ENCODE measurements around the gene ABI3BP.

ABI3BP gene

DNA sequence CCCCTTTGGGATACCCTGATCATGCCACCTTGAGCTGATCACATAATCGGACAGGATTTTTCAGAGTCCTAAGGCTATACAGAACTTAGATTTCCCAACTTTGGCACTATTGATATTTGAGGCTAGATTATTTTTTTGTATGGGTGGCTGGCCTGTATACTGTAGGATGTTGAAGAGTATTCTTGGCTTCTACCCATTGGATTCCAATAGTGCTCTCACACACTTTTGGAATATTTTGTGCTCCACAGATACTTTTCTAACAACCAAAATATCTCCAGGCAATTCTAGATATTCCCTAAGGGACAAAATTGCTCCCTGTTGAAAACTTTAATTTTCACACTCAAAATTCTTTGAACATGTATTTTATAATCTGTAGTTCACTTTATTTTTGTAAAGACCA lies 125.1 kb downstream of the ABI3BP start:
- no peak for ATAC-seq (replicated peaks; ENCODE audit: extremely low read depth, poor library complexity, severe bottlenecking)
- no peak overlapping the region for H3K27ac Mint-ChIP-seq (ENCODE audit: low read depth)
- DNase-seq (ENCODE audit: low spot score in 2 of 2) = no peak
- no peaks in the 10 kb centered on the region for H3K9me3 Mint-ChIP-seq
- H3K4me3 Mint-ChIP-seq = no peak overlapping the region
- peaks cover 25% of the 10 kb centered on the region for H3K27me3 Mint-ChIP-seq
- H3K36me3 Mint-ChIP-seq (ENCODE audit: insufficient read depth) = no peaks in the 10 kb centered on the region
- no peaks in the 10 kb centered on the region for H3K4me1 Mint-ChIP-seq

DNA sequence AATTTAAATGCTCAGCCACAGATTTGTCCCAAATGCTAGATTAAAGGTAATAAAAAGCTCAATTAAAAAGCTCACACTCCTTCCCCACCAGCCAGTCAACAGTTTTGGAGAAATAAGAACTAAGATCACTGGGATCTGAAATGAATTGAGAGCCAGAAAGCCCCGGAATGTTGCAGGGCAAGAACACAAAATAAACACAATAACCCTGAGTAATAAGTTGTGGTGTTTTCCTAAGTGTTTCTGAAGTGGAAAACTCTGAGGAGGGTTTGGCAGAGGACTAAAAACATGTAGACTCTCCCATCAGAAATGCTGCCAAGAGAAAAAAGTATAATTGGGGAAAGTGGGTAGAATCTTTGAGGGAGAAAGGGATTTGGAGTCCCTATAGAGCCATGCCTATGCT lies 127.8 kb downstream of the ABI3BP start:
- no peak overlapping the region for H3K27ac Mint-ChIP-seq (ENCODE audit: low read depth)
- H3K27me3 Mint-ChIP-seq = peaks cover 20% of the 10 kb centered on the region
- DNase-seq (ENCODE audit: low spot score in 2 of 2) (no peak), ATAC-seq (replicated peaks; ENCODE audit: extremely low read depth, poor library complexity, severe bottlenecking) (no peak)
- H3K9me3 Mint-ChIP-seq = no peaks in the 10 kb centered on the region
- H3K4me1 Mint-ChIP-seq = no peaks in the 10 kb centered on the region
- no peak overlapping the region for H3K4me3 Mint-ChIP-seq
- H3K36me3 Mint-ChIP-seq (ENCODE audit: insufficient read depth) = no peaks in the 10 kb centered on the region

DNA sequence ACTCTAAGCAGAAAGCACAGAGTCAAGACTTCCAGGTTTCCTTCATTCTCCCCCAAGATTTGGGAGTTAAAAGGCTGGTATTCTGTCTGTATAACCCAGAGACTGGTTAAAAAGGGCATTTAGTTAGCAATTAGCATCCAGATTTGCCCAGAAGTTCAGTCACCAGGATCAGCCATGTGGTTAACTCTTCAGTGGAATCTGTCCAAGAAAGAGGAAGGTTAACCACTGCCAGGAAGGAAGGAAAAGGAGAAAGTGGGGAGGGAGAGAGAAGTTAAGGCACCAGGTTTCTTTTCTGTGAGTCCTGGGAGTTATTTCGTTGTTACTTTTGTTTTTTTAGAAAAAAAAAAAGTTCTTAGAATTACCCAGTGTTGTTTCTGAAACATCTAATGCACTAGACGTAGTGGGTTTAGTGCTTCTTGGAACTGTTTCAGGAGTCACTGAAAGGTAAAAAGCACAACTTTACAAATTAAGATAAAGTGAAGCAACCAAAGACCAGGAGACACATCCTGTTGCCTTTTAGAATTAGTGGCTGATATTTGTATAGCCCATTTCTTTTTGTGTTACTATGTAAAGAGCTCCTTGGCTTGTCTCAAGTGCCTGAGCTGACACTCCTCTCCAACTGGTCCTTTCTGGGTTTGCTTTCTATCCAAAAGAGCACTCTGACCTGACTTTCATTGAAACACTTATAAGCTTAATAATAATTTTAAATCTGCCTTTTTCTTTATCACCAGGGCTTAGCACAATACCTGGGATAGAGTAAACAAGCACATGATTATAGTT lies 128.6 kb downstream of the ABI3BP start:
- Mint-ChIP-seq H3K27me3 (peaks cover 12% of the 10 kb centered on the region), H3K27ac (ENCODE audit: low read depth) (no peak overlapping the region), H3K9me3 (no peaks in the 10 kb centered on the region), H3K36me3 (ENCODE audit: insufficient read depth) (no peaks in the 10 kb centered on the region), H3K4me1 (no peaks in the 10 kb centered on the region), H3K4me3 (no peak overlapping the region)
- DNase-seq (ENCODE audit: low spot score in 2 of 2) (no peak), ATAC-seq (replicated peaks; ENCODE audit: extremely low read depth, poor library complexity, severe bottlenecking) (no peak)

DNA sequence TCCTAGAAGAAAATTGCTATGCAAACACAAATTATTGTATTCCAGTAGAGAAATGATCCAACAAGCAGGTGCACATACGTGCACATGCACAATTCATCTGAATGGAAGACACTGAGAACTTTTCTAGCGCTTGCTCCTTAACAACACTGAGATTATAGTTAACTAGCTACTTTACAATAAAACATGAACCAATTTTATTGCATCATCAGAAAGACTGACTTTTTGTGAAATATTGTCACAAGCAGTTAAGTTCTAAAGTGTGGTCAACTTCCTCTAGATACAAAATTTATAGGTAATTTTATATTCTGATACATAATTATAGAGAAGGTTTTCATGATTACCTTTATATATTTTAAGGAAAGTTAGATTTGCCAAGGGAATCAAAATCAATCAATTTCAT lies 135.4 kb downstream of the ABI3BP start:
- Mint-ChIP-seq H3K4me1 (no peaks in the 10 kb centered on the region), H3K27ac (ENCODE audit: low read depth) (no peak overlapping the region), H3K27me3 (peaks cover 30% of the 10 kb centered on the region), H3K36me3 (ENCODE audit: insufficient read depth) (no peaks in the 10 kb centered on the region), H3K4me3 (no peak overlapping the region), H3K9me3 (no peaks in the 10 kb centered on the region)
- DNase-seq (ENCODE audit: low spot score in 2 of 2) (no peak), ATAC-seq (replicated peaks; ENCODE audit: extremely low read depth, poor library complexity, severe bottlenecking) (no peak)

DNA sequence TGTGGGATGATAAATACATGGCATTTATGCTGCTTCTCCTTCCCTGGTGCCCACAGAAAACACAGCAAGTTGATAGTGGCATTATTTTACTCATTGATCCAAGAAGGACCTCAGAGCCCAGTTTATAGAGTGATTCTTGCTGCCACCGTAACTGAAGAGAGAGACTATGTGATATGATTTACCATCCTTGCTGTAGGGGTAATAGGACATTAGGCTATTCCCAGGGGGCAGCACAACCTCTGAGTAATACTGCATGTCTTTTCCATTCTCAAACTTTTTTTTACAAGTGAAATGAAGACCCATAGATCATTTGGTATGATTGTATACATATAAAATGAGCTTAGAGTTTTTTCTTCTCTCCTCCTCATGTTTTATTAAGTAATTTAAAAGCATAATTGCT lies 136.4 kb downstream of the ABI3BP start:
- H3K9me3 Mint-ChIP-seq = no peaks in the 10 kb centered on the region

GRCh38 chr3:100852840-100853239 lies 140.4 kb downstream of the ABI3BP start:
- no peak overlapping the region for H3K27ac Mint-ChIP-seq (ENCODE audit: low read depth)
- ATAC-seq (replicated peaks; ENCODE audit: extremely low read depth, poor library complexity, severe bottlenecking) = no peak
- no peak overlapping the region for H3K4me3 Mint-ChIP-seq
- H3K4me1 Mint-ChIP-seq = no peaks in the 10 kb centered on the region
- H3K36me3 Mint-ChIP-seq (ENCODE audit: insufficient read depth) = no peaks in the 10 kb centered on the region
- H3K27me3 Mint-ChIP-seq = peaks cover 33% of the 10 kb centered on the region
- no peaks in the 10 kb centered on the region for H3K9me3 Mint-ChIP-seq
- DNase-seq (ENCODE audit: low spot score in 2 of 2) = no peak

More for the DNA sequence above, 136.4 kb downstream of the ABI3BP start:
- DNase-seq (ENCODE audit: low spot score in 2 of 2) = no peak
- ATAC-seq (replicated peaks; ENCODE audit: extremely low read depth, poor library complexity, severe bottlenecking) = no peak
- Mint-ChIP-seq H3K27ac (ENCODE audit: low read depth) (no peak overlapping the region), H3K36me3 (ENCODE audit: insufficient read depth) (no peaks in the 10 kb centered on the region), H3K27me3 (peaks cover 30% of the 10 kb centered on the region), H3K4me3 (no peak overlapping the region), H3K4me1 (no peaks in the 10 kb centered on the region)

- Mint-ChIP-seq H3K36me3 (ENCODE audit: insufficient read depth) (no peaks in the 10 kb centered on the region), H3K4me3 (no peak overlapping the region), H3K4me1 (no peaks in the 10 kb centered on the region), H3K27me3 (peaks cover 24% of the 10 kb centered on the region), H3K27ac (ENCODE audit: low read depth) (no peak overlapping the region), H3K9me3 (no peaks in the 10 kb centered on the region)
- no peak for DNase-seq (ENCODE audit: low spot score in 2 of 2)
- ATAC-seq (replicated peaks; ENCODE audit: extremely low read depth, poor library complexity, severe bottlenecking) = no peak
These were observed 142.5 kb downstream of the ABI3BP start for GRCh38 chr3:100850701-100851100.

DNA sequence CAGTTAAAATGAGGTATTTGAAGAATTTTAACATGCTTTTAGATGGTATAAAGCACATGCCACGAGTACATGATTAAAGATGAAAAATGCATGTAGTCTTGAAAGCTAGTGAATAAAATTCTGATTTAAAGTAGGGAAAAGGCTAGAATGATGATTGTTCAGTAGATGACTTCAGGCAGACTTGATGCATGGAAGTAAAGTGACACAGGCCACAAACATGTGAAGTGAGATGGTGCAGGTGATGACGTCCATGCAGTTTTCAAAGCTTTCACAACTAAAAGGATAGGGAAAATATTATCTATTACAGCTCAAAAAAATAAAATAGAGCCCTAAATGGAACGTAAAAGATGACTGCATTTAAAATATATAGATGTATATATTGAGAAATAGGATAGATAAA lies 143.1 kb downstream of the ABI3BP start:
- no peak for DNase-seq (ENCODE audit: low spot score in 2 of 2)
- no peak for ATAC-seq (replicated peaks; ENCODE audit: extremely low read depth, poor library complexity, severe bottlenecking)
- Mint-ChIP-seq H3K27me3 (peaks cover 24% of the 10 kb centered on the region), H3K9me3 (no peaks in the 10 kb centered on the region), H3K36me3 (ENCODE audit: insufficient read depth) (no peaks in the 10 kb centered on the region), H3K27ac (ENCODE audit: low read depth) (no peak overlapping the region), H3K4me3 (no peak overlapping the region), H3K4me1 (no peaks in the 10 kb centered on the region)

DNA sequence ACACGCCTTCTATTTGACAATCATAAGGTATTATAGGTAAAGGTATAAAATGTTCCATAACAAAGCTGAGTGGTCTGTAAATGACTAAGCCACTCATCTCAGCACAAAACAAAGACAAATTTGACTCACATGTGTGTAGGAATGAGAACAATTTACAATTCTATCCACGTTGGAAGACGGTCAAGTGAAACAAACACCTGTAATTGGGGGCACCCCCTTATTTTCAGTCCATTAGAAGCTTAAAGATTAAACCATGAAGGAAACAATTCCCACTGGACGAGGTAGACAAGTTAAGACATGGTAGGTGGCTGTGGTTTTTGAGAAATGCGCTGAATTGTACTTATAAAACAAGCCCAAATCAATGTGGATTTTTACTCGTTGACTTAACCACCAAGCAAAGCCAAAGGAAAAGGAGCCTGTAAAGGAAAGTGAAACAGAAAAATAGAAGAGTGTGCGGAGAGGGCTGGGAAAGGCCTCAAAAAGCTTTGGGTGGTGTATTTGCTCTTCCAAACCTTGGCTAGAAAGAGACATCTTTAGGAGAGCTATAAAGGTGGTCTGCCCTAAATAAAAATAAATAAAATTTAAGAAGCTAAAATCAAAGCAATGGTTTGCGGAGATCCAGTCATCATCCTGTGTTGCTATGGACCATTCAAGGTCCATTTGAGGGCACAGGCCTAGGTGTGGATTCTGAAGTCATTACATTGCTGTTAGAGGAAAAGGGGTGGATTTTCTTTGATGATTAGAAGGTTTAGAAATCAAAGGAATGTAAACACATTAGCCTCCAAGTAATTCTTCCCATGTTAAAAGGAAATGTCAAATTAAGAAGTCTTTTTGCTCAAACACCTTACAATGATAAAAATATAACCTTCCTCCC lies 148.9 kb downstream of the ABI3BP start:
- no peak overlapping the region for H3K27ac Mint-ChIP-seq (ENCODE audit: low read depth)
- no peak overlapping the region for H3K4me3 Mint-ChIP-seq
- no peaks in the 10 kb centered on the region for H3K36me3 Mint-ChIP-seq (ENCODE audit: insufficient read depth)
- no peaks in the 10 kb centered on the region for H3K4me1 Mint-ChIP-seq
- DNase-seq (ENCODE audit: low spot score in 2 of 2) (no peak), ATAC-seq (replicated peaks; ENCODE audit: extremely low read depth, poor library complexity, severe bottlenecking) (no peak)
- H3K9me3 Mint-ChIP-seq = no peaks in the 10 kb centered on the region
- peaks cover 38% of the 10 kb centered on the region for H3K27me3 Mint-ChIP-seq

- DNase-seq (ENCODE audit: low spot score in 2 of 2) (no peak), ATAC-seq (replicated peaks; ENCODE audit: extremely low read depth, poor library complexity, severe bottlenecking) (no peak)
- H3K4me3 Mint-ChIP-seq = no peak overlapping the region
- no peaks in the 10 kb centered on the region for H3K9me3 Mint-ChIP-seq
- peaks cover 36% of the 10 kb centered on the region for H3K27me3 Mint-ChIP-seq
- H3K36me3 Mint-ChIP-seq (ENCODE audit: insufficient read depth) = no peaks in the 10 kb centered on the region
- H3K27ac Mint-ChIP-seq (ENCODE audit: low read depth) = no peak overlapping the region
- H3K4me1 Mint-ChIP-seq = no peaks in the 10 kb centered on the region
These were observed 155.1 kb downstream of the ABI3BP start for GRCh38 chr3:100838157-100838556.

GRCh38 chr3:100836661-100837060 lies 156.6 kb downstream of the ABI3BP start:
- no peaks in the 10 kb centered on the region for H3K4me1 Mint-ChIP-seq
- H3K9me3 Mint-ChIP-seq = no peaks in the 10 kb centered on the region
- no peak for DNase-seq (ENCODE audit: low spot score in 2 of 2)
- ATAC-seq (replicated peaks; ENCODE audit: extremely low read depth, poor library complexity, severe bottlenecking) = no peak
- peaks cover 32% of the 10 kb centered on the region for H3K27me3 Mint-ChIP-seq
- H3K36me3 Mint-ChIP-seq (ENCODE audit: insufficient read depth) = no peaks in the 10 kb centered on the region
- H3K4me3 Mint-ChIP-seq = no peak overlapping the region
- H3K27ac Mint-ChIP-seq (ENCODE audit: low read depth) = no peak overlapping the region

GRCh38 chr3:100834332-100834731 lies 158.9 kb downstream of the ABI3BP start:
- no peak overlapping the region for H3K27ac Mint-ChIP-seq (ENCODE audit: low read depth)
- H3K27me3 Mint-ChIP-seq = peaks cover 33% of the 10 kb centered on the region
- H3K36me3 Mint-ChIP-seq (ENCODE audit: insufficient read depth) = no peaks in the 10 kb centered on the region
- no peak overlapping the region for H3K4me3 Mint-ChIP-seq
- H3K4me1 Mint-ChIP-seq = no peaks in the 10 kb centered on the region
- DNase-seq (ENCODE audit: low spot score in 2 of 2) (no peak), ATAC-seq (replicated peaks; ENCODE audit: extremely low read depth, poor library complexity, severe bottlenecking) (no peak)
- no peaks in the 10 kb centered on the region for H3K9me3 Mint-ChIP-seq

GRCh38 chr3:100833483-100833882 lies 159.7 kb downstream of the ABI3BP start:
- H3K36me3 Mint-ChIP-seq (ENCODE audit: insufficient read depth) = no peaks in the 10 kb centered on the region
- peaks cover 31% of the 10 kb centered on the region for H3K27me3 Mint-ChIP-seq
- no peak overlapping the region for H3K4me3 Mint-ChIP-seq
- H3K4me1 Mint-ChIP-seq = no peaks in the 10 kb centered on the region
- no peaks in the 10 kb centered on the region for H3K9me3 Mint-ChIP-seq
- DNase-seq (ENCODE audit: low spot score in 2 of 2) (no peak), ATAC-seq (replicated peaks; ENCODE audit: extremely low read depth, poor library complexity, severe bottlenecking) (no peak)
- H3K27ac Mint-ChIP-seq (ENCODE audit: low read depth) = no peak overlapping the region

Measured in central memory CD8-positive, alpha-beta T cell (primary cell).